Stimulated activated effector memory CD8-positive, alpha-beta T cell treated with anti-CD3 and anti-CD28 coated beads, Interleukin-12 subunit alpha, Interleukin-12 subunit beta, amount 100 ng/mL, for 72 hours (primary cell): Measurements from ENCODE around the gene JCAD.

Experiments
- ATAC-seq: fragments of 150-1000 bp; cut with Tn5 transposase; 2 replicates; pipeline ENCODE4 v1.10.0; 2021
- DNase-seq, 2 donors: peaks; one replicate each; pipeline ENCODE4 v3.0.0; 2021 to 2022; ENCODE audit warnings: low spot score in 2 of 2
- H3K27ac Mint-ChIP-seq: one replicate; pipeline ENCODE4 v1.8.0; 2022; ENCODE audit warnings: mild to moderate bottlenecking, mixed read lengths
- H3K36me3 Mint-ChIP-seq: one replicate; pipeline ENCODE4 v1.8.0; 2022; ENCODE audit warnings: mild to moderate bottlenecking, mixed read lengths
- H3K4me1 Mint-ChIP-seq: one replicate; pipeline ENCODE4 v1.8.0; 2022; ENCODE audit warnings: mixed read lengths
- H3K4me3 Mint-ChIP-seq: one replicate; pipeline ENCODE4 v1.8.0; 2022; ENCODE audit warnings: mild to moderate bottlenecking, mixed read lengths
- H3K9me3 Mint-ChIP-seq: one replicate; pipeline ENCODE4 v1.8.0; 2022; ENCODE audit warnings: mixed read lengths

The JCAD gene

DNA sequence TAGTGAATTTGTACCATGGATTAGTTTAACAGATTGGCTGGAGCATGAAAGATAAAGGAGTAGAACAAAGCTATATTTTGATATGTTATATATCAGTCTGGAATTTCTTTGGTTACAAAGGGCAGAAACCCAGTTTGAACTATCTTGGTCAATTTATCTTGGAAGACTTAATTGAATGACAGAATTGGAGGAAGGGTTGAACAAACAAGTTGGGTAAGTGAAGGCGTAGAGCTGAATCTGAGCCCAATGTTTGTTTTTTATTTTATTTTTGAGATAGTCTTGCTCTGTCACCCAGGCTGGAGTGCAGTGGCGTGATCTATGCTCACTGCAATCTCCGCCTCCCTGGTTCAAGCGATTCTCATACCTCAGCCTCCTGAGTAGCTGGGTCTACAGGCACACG is 21.8 kb upstream of the JCAD start:
- ATAC-seq = no peak
- H3K4me3 Mint-ChIP-seq = no peak overlapping the region
- H3K9me3 Mint-ChIP-seq = no peaks in the 10 kb centered on the region
- no peaks in the 10 kb centered on the region for H3K4me1 Mint-ChIP-seq
- DNase-seq = no peak
- no peaks in the 10 kb centered on the region for H3K36me3 Mint-ChIP-seq
- H3K27ac Mint-ChIP-seq = no peak overlapping the region

DNA sequence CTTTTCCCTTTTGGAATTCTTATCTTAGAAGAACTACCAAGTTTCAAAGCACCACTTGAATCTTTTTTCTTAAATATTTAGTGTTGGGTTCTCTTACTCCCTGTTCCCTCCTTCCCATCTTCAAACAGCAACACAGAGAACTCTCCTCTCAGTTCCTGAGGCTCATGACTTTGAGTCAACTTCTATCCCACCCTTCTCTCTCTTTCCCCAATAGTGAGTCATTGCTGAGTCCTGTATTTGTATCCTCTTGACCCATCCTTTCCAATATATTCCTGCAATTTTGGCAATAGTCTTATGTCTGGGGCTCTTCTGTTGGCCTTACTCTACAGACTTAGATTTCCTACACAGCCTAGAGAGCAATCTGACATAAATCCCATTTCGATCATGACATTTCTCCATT is 20.8 kb upstream of the JCAD start:
- ATAC-seq = no peak
- H3K27ac Mint-ChIP-seq = no peak overlapping the region
- no peaks in the 10 kb centered on the region for H3K9me3 Mint-ChIP-seq
- no peak overlapping the region for H3K4me3 Mint-ChIP-seq
- H3K36me3 Mint-ChIP-seq = no peaks in the 10 kb centered on the region
- no peak for DNase-seq
- no peaks in the 10 kb centered on the region for H3K4me1 Mint-ChIP-seq

DNA sequence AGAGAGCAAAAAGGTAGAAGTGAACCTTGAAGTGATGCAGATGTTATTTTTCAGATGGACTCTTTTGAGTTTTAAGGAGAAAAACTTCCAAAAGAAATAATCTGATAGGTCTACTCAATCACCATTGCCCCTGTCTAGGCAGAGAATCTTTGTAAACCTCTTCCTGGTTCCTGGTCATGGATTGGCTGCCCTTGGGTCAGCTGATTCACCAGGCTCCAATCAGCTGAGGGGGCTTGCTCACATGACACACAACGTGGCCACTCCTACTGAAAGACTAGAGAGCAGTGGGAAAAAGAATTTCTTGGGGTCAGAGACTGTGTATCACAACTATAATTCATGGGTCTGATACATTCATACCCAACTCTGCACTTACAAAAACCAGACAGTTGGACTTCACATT is 20.0 kb upstream of the JCAD start:
- no peak overlapping the region for H3K4me3 Mint-ChIP-seq
- H3K27ac Mint-ChIP-seq = no peak overlapping the region
- no peaks in the 10 kb centered on the region for H3K36me3 Mint-ChIP-seq
- DNase-seq = no peak
- H3K4me1 Mint-ChIP-seq = no peaks in the 10 kb centered on the region
- ATAC-seq = no peak
- no peaks in the 10 kb centered on the region for H3K9me3 Mint-ChIP-seq

DNA sequence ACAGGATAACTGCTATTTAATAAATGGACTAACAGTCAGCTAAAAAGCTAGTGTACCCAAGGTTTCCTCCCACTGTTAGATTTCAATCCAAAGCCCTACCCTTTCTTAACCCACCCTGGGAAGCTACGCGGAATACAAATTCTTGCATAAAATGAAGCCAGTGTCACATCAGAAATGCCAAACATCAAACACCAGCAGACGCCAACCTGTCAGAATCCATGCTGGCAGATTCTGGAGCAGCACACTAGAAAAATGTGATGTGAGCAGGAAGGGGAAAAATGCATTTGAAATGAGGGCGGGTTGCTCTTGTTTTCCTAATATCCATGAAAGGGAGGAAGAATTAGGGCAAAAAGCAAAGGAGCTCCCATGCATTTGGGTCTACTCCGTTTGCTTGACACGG is 16.1 kb upstream of the JCAD start:
- ATAC-seq (no peak), DNase-seq (no peak)
- no peaks in the 10 kb centered on the region for H3K9me3 Mint-ChIP-seq
- H3K4me3 Mint-ChIP-seq = no peak overlapping the region
- no peaks in the 10 kb centered on the region for H3K36me3 Mint-ChIP-seq
- H3K27ac Mint-ChIP-seq = no peak overlapping the region
- H3K4me1 Mint-ChIP-seq = no peaks in the 10 kb centered on the region

DNA sequence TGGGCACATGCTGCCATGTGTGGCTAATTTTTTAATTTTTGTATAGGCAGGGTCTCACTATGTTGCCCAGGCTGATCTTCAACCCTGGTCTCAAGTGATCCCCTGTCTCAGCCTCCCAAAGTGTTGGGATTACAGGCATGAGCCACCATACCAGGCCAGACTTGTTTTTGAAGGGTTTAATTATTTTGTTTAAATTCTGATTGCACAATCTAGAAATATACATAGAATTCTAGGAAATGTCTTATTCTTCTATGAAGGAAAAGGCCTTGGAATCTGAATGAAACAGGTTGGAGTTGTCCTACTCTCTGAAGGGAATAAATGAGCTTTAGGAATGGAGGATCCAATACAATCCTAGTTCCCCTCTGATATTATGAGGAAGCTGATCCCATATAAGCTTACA is 15.5 kb upstream of the JCAD start:
- no peaks in the 10 kb centered on the region for H3K9me3 Mint-ChIP-seq
- H3K36me3 Mint-ChIP-seq = no peaks in the 10 kb centered on the region
- no peaks in the 10 kb centered on the region for H3K4me1 Mint-ChIP-seq
- H3K4me3 Mint-ChIP-seq = no peak overlapping the region
- H3K27ac Mint-ChIP-seq = no peak overlapping the region
- ATAC-seq (no peak), DNase-seq (no peak)

DNA sequence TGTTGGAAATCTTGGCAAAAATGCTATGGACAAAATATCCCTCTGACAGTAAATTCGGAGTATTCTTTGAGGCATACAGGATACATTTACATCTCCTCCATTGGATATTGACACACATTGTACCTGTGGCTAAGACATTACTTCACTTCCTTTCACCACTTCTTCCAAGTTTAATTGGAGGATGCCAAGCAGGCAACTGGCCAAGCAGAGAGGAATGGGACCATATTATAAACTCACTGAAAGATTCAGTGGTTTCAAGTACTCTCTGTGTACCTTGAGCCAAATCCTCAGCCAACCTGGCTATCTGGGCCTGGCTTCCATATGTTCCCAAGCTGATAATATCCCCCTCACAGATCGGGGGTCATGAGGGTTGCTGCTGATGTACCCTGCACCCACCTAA is 14.7 kb upstream of the JCAD start:
- no peak overlapping the region for H3K27ac Mint-ChIP-seq
- no peaks in the 10 kb centered on the region for H3K36me3 Mint-ChIP-seq
- ATAC-seq (no peak), DNase-seq (no peak)
- H3K4me3 Mint-ChIP-seq = no peak overlapping the region
- H3K4me1 Mint-ChIP-seq = no peaks in the 10 kb centered on the region
- no peaks in the 10 kb centered on the region for H3K9me3 Mint-ChIP-seq

DNA sequence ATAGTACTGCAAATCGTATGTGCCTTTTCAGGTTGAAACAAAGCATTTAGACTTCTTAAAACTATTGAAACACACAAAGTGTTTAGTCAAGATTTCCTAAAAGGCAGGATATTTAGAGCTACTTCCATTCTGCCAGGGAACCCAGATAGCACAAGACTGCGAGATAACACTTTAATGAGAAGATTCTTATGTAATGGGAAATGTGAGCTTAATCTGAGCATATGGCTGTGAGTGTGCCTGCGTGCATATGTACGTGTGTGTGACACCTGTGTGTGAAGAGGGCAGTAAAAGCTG is 14.3 kb upstream of the JCAD start:
- Mint-ChIP-seq H3K9me3 (no peaks in the 10 kb centered on the region), H3K27ac (no peak overlapping the region), H3K4me1 (no peaks in the 10 kb centered on the region), H3K4me3 (no peak overlapping the region), H3K36me3 (no peaks in the 10 kb centered on the region)
- ATAC-seq = no peak
- DNase-seq = no peak

DNA sequence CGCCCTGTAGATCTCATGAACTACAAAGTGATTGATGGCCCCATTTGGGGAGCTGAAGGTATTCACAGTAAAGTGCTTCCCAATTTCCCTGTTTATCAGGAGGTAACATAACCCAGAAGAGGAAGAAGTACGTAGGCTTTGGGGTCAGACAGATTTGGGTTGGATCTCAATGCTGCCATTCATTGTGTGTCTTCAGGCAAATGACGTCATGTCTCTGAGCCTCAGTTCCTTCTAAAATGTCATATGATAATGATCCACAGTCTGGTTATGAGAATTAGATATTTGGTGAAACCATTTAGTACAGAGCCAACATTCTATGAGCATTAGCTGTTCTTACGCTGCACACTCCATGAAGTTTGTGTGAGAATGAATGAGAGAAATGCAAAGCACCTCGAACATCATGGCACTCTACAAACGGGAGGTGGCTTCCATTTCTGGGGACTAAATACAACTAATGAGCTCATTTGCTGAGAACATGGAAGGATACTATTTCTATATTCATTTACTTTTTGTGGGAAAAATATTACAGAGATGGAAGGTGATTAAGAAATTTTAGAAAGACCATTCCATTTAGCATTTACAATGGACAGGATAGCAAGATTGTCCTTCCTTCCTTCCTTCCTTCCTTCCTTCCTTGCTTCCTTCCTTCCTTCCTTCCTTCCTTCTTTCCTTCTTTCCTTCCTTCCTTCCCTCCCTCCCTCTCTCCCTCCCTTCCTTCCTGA is 13.8 kb upstream of the JCAD start:
- Mint-ChIP-seq H3K4me1 (no peaks in the 10 kb centered on the region), H3K36me3 (no peaks in the 10 kb centered on the region), H3K27ac (no peak overlapping the region), H3K9me3 (no peaks in the 10 kb centered on the region), H3K4me3 (no peak overlapping the region)
- DNase-seq (no peak), ATAC-seq (no peak)

DNA sequence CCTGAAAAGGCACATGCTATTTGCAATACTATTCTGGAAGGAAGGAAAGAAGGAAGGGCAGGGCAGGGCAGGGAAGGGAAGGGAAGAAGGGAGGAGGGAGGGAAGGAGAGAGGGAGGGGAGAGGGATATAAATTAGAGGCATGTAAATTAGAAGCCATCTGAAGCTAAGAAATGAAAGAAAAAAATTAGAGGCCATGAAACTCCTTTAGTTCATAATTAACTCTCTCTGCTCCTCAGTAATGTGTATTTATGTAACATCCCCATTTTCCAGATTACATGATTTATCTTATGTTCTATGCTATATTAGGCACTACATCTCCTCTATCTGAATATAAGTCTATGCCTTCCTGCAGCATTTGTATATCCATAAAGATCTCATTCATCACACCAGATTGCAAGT is 12.7 kb upstream of the JCAD start:
- Mint-ChIP-seq H3K27ac (no peak overlapping the region), H3K4me3 (no peak overlapping the region), H3K4me1 (no peaks in the 10 kb centered on the region), H3K9me3 (no peaks in the 10 kb centered on the region), H3K36me3 (no peaks in the 10 kb centered on the region)
- no peak for DNase-seq
- ATAC-seq = no peak

DNA sequence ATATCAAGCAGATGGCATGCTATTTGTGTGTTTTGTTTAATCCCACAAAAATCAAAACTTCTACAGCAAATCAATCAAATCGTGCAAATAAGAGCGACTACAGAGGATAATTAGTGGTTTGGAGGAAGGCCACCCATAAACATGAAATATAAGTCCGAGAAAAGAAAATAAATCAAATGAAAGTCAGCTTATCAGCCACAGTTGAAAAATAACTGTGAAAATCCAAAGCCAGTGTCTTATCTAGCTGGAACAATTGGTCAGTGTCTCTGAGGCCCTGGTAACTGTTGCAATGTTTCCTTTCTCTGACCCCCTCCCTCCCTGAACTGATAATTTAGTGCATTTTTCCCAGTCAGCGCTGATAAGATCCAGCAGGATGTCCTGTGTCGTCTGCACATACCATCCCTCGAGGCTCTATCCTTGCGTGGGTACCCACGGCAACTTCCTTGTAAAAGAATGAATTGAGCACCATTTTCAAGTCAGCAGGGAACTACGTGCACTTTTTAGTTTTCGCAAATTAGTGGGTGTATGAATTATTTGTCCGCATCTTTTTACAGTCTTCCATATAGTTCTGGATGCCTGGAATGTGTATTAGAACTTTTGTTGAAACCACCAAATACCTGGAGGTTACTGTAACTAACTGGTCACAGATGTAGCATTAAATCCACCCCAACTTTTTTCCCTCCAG is 10.8 kb upstream of the JCAD start:
- Mint-ChIP-seq H3K9me3 (no peaks in the 10 kb centered on the region), H3K4me1 (no peaks in the 10 kb centered on the region), H3K36me3 (no peaks in the 10 kb centered on the region), H3K27ac (no peak overlapping the region), H3K4me3 (no peak overlapping the region)
- DNase-seq = no peak
- no peak for ATAC-seq

DNA sequence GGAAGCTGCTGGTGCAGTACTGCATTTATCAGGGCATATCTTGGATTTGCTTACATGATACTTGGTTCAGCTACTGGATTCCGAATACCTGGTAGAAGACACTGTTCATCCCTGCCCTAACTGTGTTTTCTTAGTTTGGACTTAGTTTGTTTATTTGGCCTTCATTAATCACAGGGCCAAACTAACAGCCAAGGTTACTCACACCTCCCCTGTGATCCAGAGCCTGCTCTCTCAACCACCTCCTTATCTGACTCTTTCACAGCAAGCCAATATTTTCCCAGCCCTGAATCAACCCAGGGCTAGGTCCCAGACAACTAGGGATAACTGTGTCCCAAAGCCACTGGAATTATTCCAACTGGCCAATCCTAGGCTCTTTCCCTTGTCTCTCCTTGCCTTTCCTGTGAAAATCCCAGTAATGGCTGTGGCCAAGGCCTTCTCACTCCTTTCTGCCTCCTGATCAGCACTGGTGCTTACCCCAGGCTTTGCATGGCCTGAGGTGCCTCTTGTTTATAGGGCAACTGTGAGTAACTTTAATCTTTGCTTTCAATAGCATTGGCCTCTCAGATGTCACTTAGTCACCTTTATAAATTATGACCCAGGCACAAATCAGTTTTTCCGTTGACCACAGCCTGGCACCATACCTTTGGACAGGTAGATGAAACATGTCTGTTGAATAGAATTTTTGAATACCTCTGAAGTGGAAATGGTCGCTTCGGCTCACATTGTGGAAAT is 9.3 kb upstream of the JCAD start:
- no peak for ATAC-seq
- Mint-ChIP-seq H3K4me3 (no peak overlapping the region), H3K9me3 (no peaks in the 10 kb centered on the region), H3K36me3 (no peaks in the 10 kb centered on the region), H3K4me1 (no peaks in the 10 kb centered on the region), H3K27ac (no peak overlapping the region)
- no peak for DNase-seq

DNA sequence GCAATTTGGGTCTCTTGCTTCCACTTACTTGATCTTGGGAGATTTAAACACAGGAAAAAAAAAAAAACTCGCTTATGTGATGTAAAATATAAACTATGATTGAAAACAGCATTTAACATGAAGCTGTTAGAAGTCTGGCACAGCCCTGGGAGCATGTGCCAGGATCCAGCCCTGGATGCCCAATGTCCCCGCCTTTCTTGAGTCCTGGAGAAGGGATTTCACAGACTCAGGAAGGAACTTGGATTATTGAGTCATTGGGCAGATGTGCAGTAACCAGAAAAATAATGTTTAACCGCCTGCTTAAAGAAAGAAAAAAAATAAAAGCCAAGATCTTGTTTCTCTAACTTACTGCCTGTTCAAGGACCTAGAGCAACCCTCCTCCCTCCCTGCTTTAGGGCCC is 3.7 kb upstream of the JCAD start:
- Mint-ChIP-seq H3K27ac (no peak overlapping the region), H3K4me1 (peaks cover 7% of the 10 kb centered on the region), H3K36me3 (no peaks in the 10 kb centered on the region), H3K4me3 (no peak overlapping the region), H3K9me3 (no peaks in the 10 kb centered on the region)
- no peak for DNase-seq
- ATAC-seq = no peak

DNA sequence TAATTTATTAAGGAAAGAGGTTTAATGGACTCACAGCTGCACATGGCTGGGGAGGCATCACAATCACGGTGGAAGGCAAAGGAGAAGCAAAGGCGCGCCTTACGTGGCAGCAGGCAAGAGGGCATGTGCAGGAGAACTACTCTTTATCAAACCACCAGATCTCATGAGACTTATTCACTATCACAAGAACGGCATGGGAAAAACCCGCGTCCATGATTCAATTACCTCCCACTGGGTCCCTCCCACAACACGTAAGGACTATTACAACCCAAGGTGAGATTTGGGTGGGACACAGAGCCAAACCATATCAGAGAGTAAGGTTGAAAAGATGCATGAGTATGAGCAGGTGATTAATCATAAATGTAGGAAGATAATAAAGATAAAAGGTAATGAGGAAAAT is 3.2 kb upstream of the JCAD start:
- no peaks in the 10 kb centered on the region for H3K9me3 Mint-ChIP-seq
- DNase-seq (no peak), ATAC-seq (no peak)
- H3K36me3 Mint-ChIP-seq = no peaks in the 10 kb centered on the region
- no peak overlapping the region for H3K27ac Mint-ChIP-seq
- peaks cover 7% of the 10 kb centered on the region for H3K4me1 Mint-ChIP-seq
- no peak overlapping the region for H3K4me3 Mint-ChIP-seq

DNA sequence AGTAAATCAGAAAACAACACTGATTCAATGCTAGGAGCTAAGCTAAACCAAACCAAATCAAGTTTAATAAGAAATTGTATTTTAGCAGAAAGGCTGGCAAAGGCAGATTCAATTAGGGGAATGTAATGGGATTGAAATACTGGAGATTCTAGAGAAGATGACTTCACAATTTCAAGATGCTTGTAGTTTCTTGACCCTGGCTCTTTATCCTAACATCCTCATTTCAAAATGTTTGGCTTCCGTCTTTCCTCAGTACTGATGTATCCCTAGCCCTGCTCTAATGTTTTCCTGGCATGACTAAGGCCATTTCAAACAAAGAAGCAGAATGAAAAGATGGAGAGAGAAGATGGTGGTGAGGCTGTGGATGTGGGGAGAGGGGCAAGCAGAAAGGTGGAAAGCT is 2.7 kb upstream of the JCAD start:
- Mint-ChIP-seq H3K4me3 (no peak overlapping the region), H3K27ac (no peak overlapping the region), H3K36me3 (no peaks in the 10 kb centered on the region), H3K4me1 (peaks cover 7% of the 10 kb centered on the region), H3K9me3 (no peaks in the 10 kb centered on the region)
- DNase-seq (no peak), ATAC-seq (no peak)

DNA sequence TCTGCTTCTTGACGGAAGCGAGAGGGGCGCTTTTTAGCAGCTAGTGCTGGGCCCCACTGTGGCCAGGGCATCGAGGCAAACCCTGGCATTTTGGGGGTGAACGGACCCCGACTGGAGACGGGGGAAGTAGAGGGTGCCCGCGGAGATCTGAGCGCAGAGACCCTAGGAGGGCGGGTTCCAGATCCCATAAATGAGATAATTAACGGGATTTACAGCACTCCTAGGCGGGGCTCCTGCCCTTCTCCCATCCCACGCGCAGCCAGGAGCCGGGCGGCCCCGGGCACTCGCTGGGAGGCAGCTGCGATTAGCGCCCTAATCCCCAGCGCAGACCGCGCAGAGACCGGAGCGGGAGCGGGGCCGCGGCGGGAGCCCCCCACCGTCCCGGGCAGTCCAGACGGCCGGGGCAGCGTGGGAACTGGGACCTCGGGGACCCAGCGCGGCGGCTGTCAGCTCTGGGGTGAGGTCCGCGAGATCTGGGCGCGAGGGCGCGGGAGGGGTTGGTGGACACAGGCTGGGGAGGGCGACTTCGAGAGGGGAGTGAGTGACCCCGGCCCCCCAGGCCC is 735 bp downstream of the JCAD start:
- DNase-seq = no peak
- Mint-ChIP-seq H3K4me1 (peaks cover 7% of the 10 kb centered on the region), H3K9me3 (no peaks in the 10 kb centered on the region), H3K4me3 (peak overlapping the region; percentile 45), H3K27ac (no peak overlapping the region), H3K36me3 (no peaks in the 10 kb centered on the region)
- ATAC-seq = no peak
